ENCODE results near the gene CD160.
"Not testable (repeated sequence)": the region's sequence is repeated elsewhere in the genome, so short reads cannot be mapped to it uniquely, and the experiment has no call there.

Gene CD160

GRCh38 chr1:145719230-145720079, at the start of gene CD160:
CD160 (plus strand) TSS chr1:145719499; CDS start chr1:145728328, 8,829 bp downstream.
- DNase-seq: no peak

- DNase-seq: not testable (repeated sequence)
Measured at GRCh38 chr1:145670995-145671745, 48.1 kb upstream of the CD160 start.

GRCh38 chr1:145673217-145673616, 46.1 kb upstream of the CD160 start:
- DNase-seq: not testable (repeated sequence)

- not testable (repeated sequence) for DNase-seq
Measured at GRCh38 chr1:145684858-145685257, 34.4 kb upstream of the CD160 start.

GRCh38 chr1:145686078-145686477, 33.2 kb upstream of the CD160 start:
- not testable (repeated sequence) for DNase-seq

- no peak for DNase-seq
Measured at GRCh38 chr1:145688328-145688727, 31.0 kb upstream of the CD160 start.

GRCh38 chr1:145688924-145689323, 30.4 kb upstream of the CD160 start:
- DNase-seq: no peak

GRCh38 chr1:145689922-145690321, 29.4 kb upstream of the CD160 start:
- DNase-seq: no peak

GRCh38 chr1:145690587-145691558, 28.4 kb upstream of the CD160 start:
- no peak for DNase-seq

- no peak for DNase-seq
Measured at GRCh38 chr1:145692785-145693443, 26.4 kb upstream of the CD160 start.

- no peak for DNase-seq
Measured at GRCh38 chr1:145695821-145696629, 23.3 kb upstream of the CD160 start.

GRCh38 chr1:145696630-145696960, 22.7 kb upstream of the CD160 start:
- DNase-seq: no peak

GRCh38 chr1:145701306-145701862, 17.9 kb upstream of the CD160 start:
- no peak for DNase-seq

GRCh38 chr1:145702052-145702451, 17.2 kb upstream of the CD160 start:
- DNase-seq: no peak

- DNase-seq: no peak
Measured at GRCh38 chr1:145702826-145703225, 16.5 kb upstream of the CD160 start.

GRCh38 chr1:145705622-145706021, 13.7 kb upstream of the CD160 start:
- DNase-seq: no peak

GRCh38 chr1:145706086-145706664, 13.1 kb upstream of the CD160 start:
- no peak for DNase-seq

GRCh38 chr1:145707183-145707867, 12.0 kb upstream of the CD160 start, which contains the start of gene PDZK1:
PDZK1 (minus strand) TSS chr1:145707368; CDS start chr1:145688021, 19,347 bp downstream.
- no peak for DNase-seq

GRCh38 chr1:145708063-145708462, 11.2 kb upstream of the CD160 start:
- DNase-seq: no peak
